ENCODE results near the gene ASCC3.
"Not testable (repeated sequence)": the region's sequence is repeated elsewhere in the genome, so short reads cannot be mapped to it uniquely, and the experiment has no call there.

Gene ASCC3

GRCh38 chr6:100886076-100886475 lies 4.9 kb upstream of the ASCC3 start:
- DNase-seq, result no peak

GRCh38 chr6:100883347-100883746 lies 2.2 kb upstream of the ASCC3 start:
- no peak for DNase-seq

GRCh38 chr6:100881707-100882040 lies 545 bp upstream of the ASCC3 start:
- DNase-seq, result no peak

- no peak for DNase-seq
Measured at GRCh38 chr6:100880149-100880852, 828 bp downstream of the ASCC3 start.

- no peak for DNase-seq
Measured at GRCh38 chr6:100879317-100879716, 1.8 kb downstream of the ASCC3 start.

GRCh38 chr6:100877851-100878250 lies 3.3 kb downstream of the ASCC3 start:
- DNase-seq, result no peak

GRCh38 chr6:100876251-100876650 lies 4.9 kb downstream of the ASCC3 start:
- DNase-seq, result no peak

GRCh38 chr6:100865525-100865924 lies 15.6 kb downstream of the ASCC3 start:
- no peak for DNase-seq

GRCh38 chr6:100862063-100862462 lies 19.1 kb downstream of the ASCC3 start:
- no peak for DNase-seq

GRCh38 chr6:100856146-100856545 lies 25.0 kb downstream of the ASCC3 start:
- DNase-seq, result no peak

- DNase-seq, result no peak
Measured at GRCh38 chr6:100851819-100852218, 29.3 kb downstream of the ASCC3 start.

GRCh38 chr6:100850174-100850573 lies 31.0 kb downstream of the ASCC3 start:
- DNase-seq, result no peak

GRCh38 chr6:100846276-100846675 lies 34.9 kb downstream of the ASCC3 start:
- no peak for DNase-seq

- no peak for DNase-seq
Measured at GRCh38 chr6:100845676-100846075, 35.5 kb downstream of the ASCC3 start.

GRCh38 chr6:100839419-100839818 lies 41.7 kb downstream of the ASCC3 start:
- DNase-seq, result no peak

- DNase-seq, result no peak
Measured at GRCh38 chr6:100838011-100838410, 43.1 kb downstream of the ASCC3 start.

GRCh38 chr6:100833972-100834574 lies 47.1 kb downstream of the ASCC3 start:
- no peak for DNase-seq

GRCh38 chr6:100829077-100829595 lies 52.0 kb downstream of the ASCC3 start:
- not testable (repeated sequence) for DNase-seq

GRCh38 chr6:100823041-100823440 lies 58.1 kb downstream of the ASCC3 start:
- DNase-seq, result no peak

- no peak for DNase-seq
Measured at GRCh38 chr6:100818066-100818465, 63.1 kb downstream of the ASCC3 start.

- no peak for DNase-seq
Measured at GRCh38 chr6:100810015-100810414, 71.1 kb downstream of the ASCC3 start.

GRCh38 chr6:100809346-100809745 lies 71.8 kb downstream of the ASCC3 start:
- DNase-seq, result no peak

GRCh38 chr6:100808638-100809275 lies 72.4 kb downstream of the ASCC3 start:
- no peak for DNase-seq

- no peak for DNase-seq
Measured at GRCh38 chr6:100806296-100806695, 74.8 kb downstream of the ASCC3 start.
